HG03196 (cell line): Measurements from ENCODE around the gene NIT1.
A peak's percentile ranks its signal among the peaks of the same experiment; 100 is the strongest.

Experiments used
- ATAC-seq: cut with Tn5 transposase; IDR thresholded peaks from one replicate; pipeline ENCODE4 v1.9.1; 2021; ENCODE audit not compliant: unreplicated experiment

Gene NIT1

GRCh38 chr1:161145832-161146231 is 27.9 kb downstream of the NIT1 start:
- ATAC-seq = no peak

GRCh38 chr1:161153176-161153575 is 35.3 kb downstream of the NIT1 start:
- no peak for ATAC-seq

DNA sequence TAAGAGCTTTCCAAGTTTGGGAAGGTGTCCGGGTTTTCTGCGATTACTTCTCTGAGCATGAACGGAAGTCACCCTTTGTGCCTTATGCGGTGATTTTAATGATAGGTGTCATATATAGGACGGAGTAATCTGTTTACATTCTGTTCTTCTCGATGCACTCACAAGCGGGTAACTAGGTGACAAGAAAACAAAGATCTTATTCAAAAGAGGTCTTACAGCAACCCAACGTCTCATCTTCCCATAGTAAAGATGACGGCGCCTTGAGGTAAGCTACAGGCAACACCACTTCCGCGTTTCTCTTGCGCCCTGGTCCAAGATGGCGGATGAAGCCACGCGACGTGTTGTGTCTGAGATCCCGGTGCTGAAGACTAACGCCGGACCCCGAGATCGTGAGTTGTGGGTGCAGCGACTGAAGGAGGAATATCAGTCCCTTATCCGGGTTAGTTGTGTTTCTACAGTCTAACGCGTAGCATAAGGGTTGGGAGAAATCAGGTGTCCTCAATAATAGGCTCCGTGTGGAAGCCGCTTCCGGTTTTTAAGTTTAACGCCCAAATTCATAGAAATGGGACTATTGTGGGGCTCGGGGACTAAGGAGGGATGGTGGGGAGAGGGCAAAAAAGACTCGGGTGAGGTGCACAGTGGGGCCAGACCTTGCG is 35.9 kb downstream of the NIT1 start, which contains the start of gene UFC1:
Gene UFC1, plus strand, starts transcription at position 297 of the 656 bp plus-strand sequence. Its CDS starts 20 bp downstream, at position 317.
- ATAC-seq = peak; percentile 75

DNA sequence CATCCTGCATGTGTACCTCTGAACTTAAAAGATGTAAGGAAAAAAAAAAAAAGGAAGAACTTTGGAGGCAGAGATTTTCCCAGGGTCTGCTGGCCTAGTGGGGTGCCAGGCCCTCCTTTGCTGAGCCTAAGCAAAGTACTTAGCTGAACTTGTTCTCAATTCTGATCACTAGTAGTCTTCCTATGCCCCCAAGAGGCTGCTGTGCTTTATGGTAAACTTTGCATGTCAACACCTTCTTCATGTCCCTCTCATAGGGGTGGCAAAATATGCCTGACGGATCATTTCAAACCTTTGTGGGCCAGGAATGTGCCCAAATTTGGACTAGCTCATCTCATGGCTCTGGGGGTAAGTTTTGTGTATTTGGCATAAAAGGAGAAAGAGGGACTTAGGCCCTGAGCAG is 40.0 kb downstream of the NIT1 start:
- no peak for ATAC-seq

GRCh38 chr1:161158316-161159010 is 40.6 kb downstream of the NIT1 start:
- peak; percentile 3 for ATAC-seq

- ATAC-seq = peak; percentile 57
Measured at GRCh38 chr1:161159087-161159912, 41.4 kb downstream of the NIT1 start, which contains the start of gene USP21. Gene USP21, plus strand, starts transcription at chr1:161159500. Its CDS starts 1,141 bp downstream, at chr1:161160641.

DNA sequence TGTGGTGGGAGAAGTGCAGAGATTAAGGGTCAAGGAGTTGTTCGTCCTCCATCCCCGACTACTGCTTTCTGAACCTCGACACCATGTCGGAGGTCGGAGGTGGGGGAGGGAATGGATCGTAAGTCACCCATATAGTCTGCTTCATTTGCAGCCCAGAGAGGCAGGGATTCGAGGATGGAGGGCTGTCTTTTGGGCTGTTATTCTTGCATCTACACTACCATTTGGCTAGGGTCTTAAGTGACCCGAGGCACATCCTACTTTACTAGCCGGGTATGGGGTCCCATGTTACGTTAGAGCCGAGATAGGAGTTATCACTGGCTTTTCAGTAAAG is 42.0 kb downstream of the NIT1 start:
- ATAC-seq = no peak

DNA sequence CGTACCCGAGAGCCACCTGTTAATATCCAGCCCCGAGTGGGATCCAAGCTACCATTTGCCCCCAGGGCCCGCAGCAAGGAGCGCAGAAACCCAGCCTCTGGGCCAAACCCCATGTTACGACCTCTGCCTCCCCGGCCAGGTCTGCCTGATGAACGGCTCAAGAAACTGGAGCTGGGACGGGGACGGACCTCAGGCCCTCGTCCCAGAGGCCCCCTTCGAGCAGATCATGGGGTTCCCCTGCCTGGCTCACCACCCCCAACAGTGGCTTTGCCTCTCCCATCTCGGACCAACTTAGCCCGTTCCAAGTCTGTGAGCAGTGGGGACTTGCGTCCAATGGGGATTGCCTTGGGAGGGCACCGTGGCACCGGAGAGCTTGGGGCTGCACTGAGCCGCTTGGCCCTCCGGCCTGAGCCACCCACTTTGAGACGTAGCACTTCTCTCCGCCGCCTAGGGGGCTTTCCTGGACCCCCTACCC is 42.8 kb downstream of the NIT1 start:
- no peak for ATAC-seq

DNA sequence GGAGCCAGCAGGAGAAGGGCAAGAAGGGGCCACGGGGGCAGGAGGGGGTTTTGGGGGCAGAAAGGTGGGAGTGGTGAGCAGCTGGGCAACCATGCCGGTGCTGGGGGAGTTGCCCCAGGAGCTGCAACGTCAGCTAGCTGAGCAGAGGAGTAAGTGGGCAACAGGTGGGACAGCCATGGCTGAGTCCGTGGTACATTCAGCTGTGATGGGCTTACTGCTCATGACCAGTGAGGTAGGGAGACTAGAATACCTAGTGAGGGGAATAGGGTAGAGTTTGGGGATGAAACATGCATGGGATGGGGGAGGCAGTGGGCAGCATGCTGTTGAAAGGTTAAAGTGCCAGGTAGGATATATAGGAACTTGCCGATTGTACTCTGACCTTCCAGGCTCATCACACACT is 43.7 kb downstream of the NIT1 start:
- ATAC-seq = no peak

DNA sequence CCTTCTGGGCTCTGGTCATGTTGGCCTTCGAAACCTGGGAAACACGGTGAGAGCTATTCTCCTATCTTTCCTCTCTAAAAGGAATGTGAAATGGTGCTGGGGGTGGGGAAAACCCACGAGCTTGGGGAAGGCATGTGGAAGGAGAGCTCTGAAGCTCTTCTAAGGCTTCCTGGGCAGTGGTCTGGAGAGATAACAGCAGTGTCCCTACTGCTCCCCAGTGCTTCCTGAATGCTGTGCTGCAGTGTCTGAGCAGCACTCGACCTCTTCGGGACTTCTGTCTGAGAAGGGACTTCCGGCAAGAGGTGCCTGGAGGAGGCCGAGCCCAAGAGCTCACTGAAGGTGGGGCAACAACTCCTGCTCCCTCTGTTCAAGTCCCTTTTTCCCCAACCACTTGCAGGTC is 44.1 kb downstream of the NIT1 start:
- no peak for ATAC-seq

- no peak for ATAC-seq
Measured at GRCh38 chr1:161162806-161163205, 44.9 kb downstream of the NIT1 start.

- no peak for ATAC-seq
Measured at GRCh38 chr1:161163793-161164192, 45.9 kb downstream of the NIT1 start.

DNA sequence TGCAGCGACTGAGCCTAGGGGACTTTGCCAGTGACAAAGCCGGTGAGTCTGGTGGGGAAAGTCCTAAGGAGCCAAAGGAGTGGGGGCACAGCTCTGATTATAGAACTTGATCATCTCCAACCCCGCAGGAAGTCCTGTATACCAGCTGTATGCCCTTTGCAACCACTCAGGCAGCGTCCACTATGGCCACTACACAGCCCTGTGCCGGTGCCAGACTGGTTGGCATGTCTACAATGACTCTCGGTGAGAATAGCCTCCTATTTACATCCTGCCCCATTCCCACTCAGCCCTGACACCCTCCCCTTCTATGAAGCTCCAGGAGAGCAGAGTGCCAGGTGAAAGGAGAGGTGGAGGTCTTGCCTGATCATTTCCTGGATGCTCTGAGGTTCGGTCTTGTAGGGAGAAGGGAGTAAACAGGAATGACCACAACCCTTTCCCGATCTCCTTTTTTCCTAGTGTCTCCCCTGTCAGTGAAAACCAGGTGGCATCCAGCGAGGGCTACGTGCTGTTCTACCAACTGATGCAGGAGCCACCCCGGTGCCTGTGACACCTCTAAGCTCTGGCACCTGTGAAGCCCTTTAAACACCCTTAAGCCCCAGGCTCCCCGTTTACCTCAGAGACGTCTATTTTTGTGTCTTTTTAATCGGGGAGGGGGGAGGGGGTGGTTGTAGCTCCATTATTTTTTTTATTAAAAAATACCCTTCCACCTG is 47.2 kb downstream of the NIT1 start:
- no peak for ATAC-seq

- ATAC-seq = peak; percentile 86
Measured at GRCh38 chr1:161165742-161166668, 48.1 kb downstream of the NIT1 start, which contains the start of gene PPOX. Gene PPOX, plus strand, starts transcription at chr1:161166426. Its CDS starts 422 bp downstream, at chr1:161166848.

GRCh38 chr1:161166669-161167548 is 49.0 kb downstream of the NIT1 start:
- ATAC-seq = peak; percentile 4

- no peak for ATAC-seq
Measured at GRCh38 chr1:161168906-161169305, 51.0 kb downstream of the NIT1 start.
